ENCODE results near the gene SRSF10. TPM values are rescaled to one million over a fixed set of nuclear protein-coding genes. Genes with fewer than 3 reads are reported as not detected.
"Not testable (repeated sequence)": the region's sequence is repeated elsewhere in the genome, so short reads cannot be mapped to it uniquely, and the experiment has no call there.

Gene SRSF10
- total and polyA plus RNA-seq, 2 experiments from 2014 or later, result 196 to 275 TPM

GRCh38 chr1:23958810-23959460 lies 21.2 kb downstream of the SRSF10 start:
- H3K4me2 ChIP-seq, result peak overlapping the region; percentile 82
- peak overlapping the region; percentile 100 for H3K27ac Mint-ChIP-seq
- H3K36me3 Mint-ChIP-seq (ENCODE audit: low read depth), result peaks cover 36% of the 10 kb centered on the region
- H3K4me1 ChIP-seq (ENCODE audit: insufficient read depth), result peaks cover 31% of the 10 kb centered on the region
- H3K9me3 Mint-ChIP-seq, result no peaks in the 10 kb centered on the region; the same call in 1 of the 3 replicates
- ATAC-seq (peak; percentile 62), DNase-seq (ENCODE audit: low spot score) (peak; percentile 82)
- H4K20me1 ChIP-seq (replicated peaks; ENCODE audit: insufficient read depth), result peaks cover 7% of the 10 kb centered on the region
- H3K27me3 Mint-ChIP-seq (ENCODE audit: insufficient read depth, low read depth, poor library complexity), result peaks cover 2% of the 10 kb centered on the region
- peak overlapping the region; percentile 6 for H2AFZ ChIP-seq
- H3K36me3 ChIP-seq (ENCODE audit: insufficient read depth), result peaks cover 6% of the 10 kb centered on the region; the same call in 1 of the 2 replicates
- peaks cover 7% of the 10 kb centered on the region; the same call in 1 of the 2 replicates for H3F3A ChIP-seq (replicated peaks; ENCODE audit: low read depth)
- no peaks in the 10 kb centered on the region for H3K9me2 ChIP-seq (ENCODE audit: insufficient read depth)
- H3K79me2 ChIP-seq (replicated peaks; ENCODE audit: insufficient read depth), result peaks cover 19% of the 10 kb centered on the region
- H3K27ac ChIP-seq (ENCODE audit: low read depth), result peak overlapping the region; percentile 100
- H3K4me3 Mint-ChIP-seq, result peak overlapping the region; percentile 90
- no peaks in the 10 kb centered on the region for H3K27me3 ChIP-seq (ENCODE audit: insufficient read depth)
- H3K4me3 ChIP-seq, result peak overlapping the region; percentile 94
- no peak for TF ChIP-seq EZH2phosphoT487 (IDR thresholded peaks at IDR 0.05; ENCODE audit: unreplicated experiment)
- TF ChIP-seq NANOG (IDR thresholded peaks at IDR 0.05; ENCODE audit: borderline replicate concordance), result no peak
- peak; percentile 37; the same call in 1 of the 2 replicates for TF ChIP-seq CREB1 (CRISPR knock-in tag; IDR thresholded peaks at IDR 0.05; ENCODE audit: low read depth)
- peak; percentile 31; the same call in 1 of the 2 replicates for TF ChIP-seq POLR2AphosphoS5 (IDR thresholded peaks at IDR 0.05; ENCODE audit: low read depth)
- peaks cover 38% of the 10 kb centered on the region for H3K4me1 Mint-ChIP-seq

GRCh38 chr1:23958040-23958809 lies 21.9 kb downstream of the SRSF10 start:
- H3K27ac Mint-ChIP-seq, result peak overlapping the region; percentile 100
- peaks cover 19% of the 10 kb centered on the region for H3K79me2 ChIP-seq (replicated peaks; ENCODE audit: insufficient read depth)
- not testable (repeated sequence) for H3K9me3 Mint-ChIP-seq; H3K9me2 ChIP-seq (ENCODE audit: insufficient read depth); H3K27me3 Mint-ChIP-seq (ENCODE audit: insufficient read depth, low read depth, poor library complexity); H2AFZ ChIP-seq; H3K27me3 ChIP-seq (ENCODE audit: insufficient read depth); H3K36me3 ChIP-seq (ENCODE audit: insufficient read depth); H4K20me1 ChIP-seq (replicated peaks; ENCODE audit: insufficient read depth); DNase-seq (ENCODE audit: low spot score); H3F3A ChIP-seq (replicated peaks; ENCODE audit: low read depth); ATAC-seq
- peak overlapping the region; percentile 90 for H3K4me3 Mint-ChIP-seq
- H3K4me3 ChIP-seq, result peak overlapping the region; percentile 94
- peaks cover 38% of the 10 kb centered on the region for H3K4me1 Mint-ChIP-seq
- H3K4me2 ChIP-seq, result peak overlapping the region; percentile 82
- H3K36me3 Mint-ChIP-seq (ENCODE audit: low read depth), result peaks cover 31% of the 10 kb centered on the region
- H3K27ac ChIP-seq (ENCODE audit: low read depth), result peak overlapping the region; percentile 100
- peaks cover 31% of the 10 kb centered on the region for H3K4me1 ChIP-seq (ENCODE audit: insufficient read depth)

- Histone ChIP-seq H3K36me3 (ENCODE audit: insufficient read depth) (peaks cover 6% of the 10 kb centered on the region; the same call in 1 of the 2 replicates), H2AFZ (peak overlapping the region; percentile 35; the same call in 1 of the 2 replicates), H4K20me1 (replicated peaks; ENCODE audit: insufficient read depth) (peaks cover 7% of the 10 kb centered on the region), H3K4me2 (no peak overlapping the region), H3K9me2 (ENCODE audit: insufficient read depth) (no peaks in the 10 kb centered on the region), H3K79me2 (replicated peaks; ENCODE audit: insufficient read depth) (peaks cover 19% of the 10 kb centered on the region), H3K4me1 (ENCODE audit: insufficient read depth) (peaks cover 31% of the 10 kb centered on the region), H3K27me3 (ENCODE audit: insufficient read depth) (no peaks in the 10 kb centered on the region), H3F3A (replicated peaks; ENCODE audit: low read depth) (no peaks in the 10 kb centered on the region; the same call in 1 of the 2 replicates), H3K27ac (ENCODE audit: low read depth) (no peak overlapping the region), H3K4me3 (no peak overlapping the region)
- ATAC-seq (no peak), DNase-seq (ENCODE audit: low spot score) (no peak)
- Mint-ChIP-seq H3K4me3 (peak overlapping the region; percentile 37; the same call in 2 of the 3 replicates), H3K36me3 (ENCODE audit: low read depth) (peaks cover 23% of the 10 kb centered on the region), H3K27ac (peak overlapping the region; percentile 52), H3K9me3 (no peaks in the 10 kb centered on the region; the same call in 1 of the 3 replicates), H3K4me1 (peaks cover 38% of the 10 kb centered on the region), H3K27me3 (ENCODE audit: insufficient read depth, low read depth, poor library complexity) (peaks cover 2% of the 10 kb centered on the region)
- no peak for TF ChIP-seq POLR2AphosphoS5 (IDR thresholded peaks at IDR 0.05; ENCODE audit: low read depth)
- no peak for TF ChIP-seq ZNF331 (CRISPR knock-in tag; IDR thresholded peaks at IDR 0.05; ENCODE audit: low read depth)
- no peak for TF ChIP-seq CREB1 (CRISPR knock-in tag; IDR thresholded peaks at IDR 0.05; ENCODE audit: low read depth)
- TF ChIP-seq CTCF (conservative IDR thresholded peaks at IDR 0.05; ENCODE audit: low read depth in 2 of 2), result no peak
- no peak for TF ChIP-seq EZH2 (IDR thresholded peaks at IDR 0.05; ENCODE audit: low read depth, unreplicated experiment)
- TF ChIP-seq JUNB (IDR thresholded peaks at IDR 0.05; ENCODE audit: unreplicated experiment), result no peak
- no peak for TF ChIP-seq NANOG (IDR thresholded peaks at IDR 0.05; ENCODE audit: borderline replicate concordance)
- TF ChIP-seq ZNF114 (CRISPR knock-in tag; IDR thresholded peaks at IDR 0.05), result no peak
- no peak for TF ChIP-seq ETS1 (IDR thresholded peaks at IDR 0.05)
- TF ChIP-seq REST (IDR thresholded peaks at IDR 0.05; ENCODE audit: unreplicated experiment), result no peak
Observed at GRCh38 chr1:23957096-23957495, 23.0 kb downstream of the SRSF10 start.

Measured in GM23338 (cell line).